K562 (cell line): ENCODE data around the gene COPS6. TPM values are rescaled to one million over a fixed set of nuclear protein-coding genes. Genes with fewer than 3 reads are reported as not detected.

Source experiments
- ATF2 ChIP-seq: sonication (generic); formaldehyde crosslinking; IDR thresholded peaks from 2 replicates; pipeline ENCODE4 v1.8.1; 2022; ENCODE audit warnings: missing genetic modification reagents
- FOXJ3 ChIP-seq: sonication (generic); formaldehyde crosslinking; IDR thresholded peaks from 2 replicates; pipeline ENCODE4 v1.4.0; 2020; ENCODE audit warnings: mild to moderate bottlenecking, missing genetic modification reagents
- GABPA ChIP-seq: fragments of 200-800 bp; sonication (Bioruptor generic); conservative IDR thresholded peaks from 2 replicates; pipeline ENCODE4 v1.6.1; 2016; ENCODE audit warnings: low read depth, missing genetic modification characterization, missing compliant biosample characterization
- GMEB1 ChIP-seq: fragments of 250-450 bp; sonication (Bioruptor Pico); IDR thresholded peaks from 2 replicates; pipeline ENCODE4 v1.4.0; 2020; ENCODE audit warnings: mild to moderate bottlenecking
- HCFC1 ChIP-seq: IDR thresholded peaks from 2 replicates; pipeline ENCODE4 v1.6.1; 2012; ENCODE audit warnings: low read depth, low read length, improper control_type of control experiment
- HNRNPUL1 ChIP-seq: fragments of 200-400 bp; formaldehyde crosslinking; IDR thresholded peaks from 2 replicates; pipeline ENCODE4 v1.6.1; 2017; ENCODE audit warnings: low read length
- HOXB6 ChIP-seq: fragments of 250-450 bp; sonication (Bioruptor Pico); IDR thresholded peaks from 2 replicates; pipeline ENCODE4 v1.5.1; 2022; ENCODE audit warnings: mild to moderate bottlenecking, borderline replicate concordance
- JUNB ChIP-seq: fragments of 450-650 bp; formaldehyde crosslinking; conservative IDR thresholded peaks from 2 replicates; pipeline ENCODE4 v1.4.0; 2020; ENCODE audit warnings: mild to moderate bottlenecking
- KDM2B ChIP-seq: fragments of 250-450 bp; sonication (Bioruptor Pico); IDR thresholded peaks from 2 replicates; pipeline ENCODE4 v1.8.0; 2021; ENCODE audit warnings: mild to moderate bottlenecking, moderate library complexity
- KHSRP ChIP-seq: fragments of 450-650 bp; IDR thresholded peaks from 2 replicates; pipeline ENCODE4 v1.6.1; 2017
- MCM5 ChIP-seq: fragments of 450-650 bp; IDR thresholded peaks from 2 replicates; pipeline ENCODE4 v1.6.1; 2016; ENCODE audit warnings: low read depth
- MYBL2 ChIP-seq, 2 experiments: fragments of 450-650 bp in 1 of 2; sonication (generic) in 1 of 2; formaldehyde crosslinking in 1 of 2; IDR thresholded peaks; 2 replicates each; pipeline versions ENCODE4 v1.6.1 to v1.8.1; 2017 to 2022; ENCODE audit warnings: borderline replicate concordance in 1 of 2, inconsistent platforms in 1 of 2, low read depth in 1 of 2, mild to moderate bottlenecking in 1 of 2, missing genetic modification reagents in 1 of 2, moderate library complexity in 1 of 2
- RBM15 ChIP-seq: fragments of 200-400 bp; formaldehyde crosslinking; IDR thresholded peaks from 2 replicates; pipeline ENCODE4 v1.6.1; 2018; ENCODE audit warnings: mild to moderate bottlenecking, low read length, moderate library complexity; ENCODE audit not compliant: insufficient read depth
- RNF2 ChIP-seq: sonication (generic); IDR thresholded peaks from 2 replicates; pipeline ENCODE4 v1.6.1; 2016
- STAG1 ChIP-seq: sonication (generic); formaldehyde crosslinking; IDR thresholded peaks from 2 replicates; pipeline ENCODE4 v1.5.0; 2020; ENCODE audit warnings: missing genetic modification reagents, borderline replicate concordance
- TAF1 ChIP-seq: IDR thresholded peaks from 2 replicates; pipeline ENCODE4 v1.6.1; 2011; ENCODE audit warnings: mild to moderate bottlenecking, low read length, moderate library complexity; ENCODE audit not compliant: insufficient read depth, control insufficient read depth, severe bottlenecking; ENCODE audit errors: extremely low read depth
- TAF9B ChIP-seq: fragments of 450-650 bp; IDR thresholded peaks from 2 replicates; pipeline ENCODE4 v1.6.1; 2018; ENCODE audit warnings: mild to moderate bottlenecking; ENCODE audit not compliant: partially characterized antibody
- TAL1 ChIP-seq: fragments of 450-650 bp; IDR thresholded peaks from 2 replicates; pipeline ENCODE4 v1.6.1; 2016; ENCODE audit warnings: mild to moderate bottlenecking
- TRIM24 ChIP-seq, 2 experiments: fragments of 450-650 bp; IDR thresholded peaks; 2 replicates each; pipeline ENCODE4 v1.6.1; 2016
- ZBTB2 ChIP-seq: fragments of 450-650 bp; IDR thresholded peaks from 2 replicates; pipeline ENCODE4 v1.6.1; 2016; ENCODE audit warnings: antibody characterized with exemption
- ZNF174 ChIP-seq: fragments of 250-450 bp; sonication (Bioruptor Pico); IDR thresholded peaks from 2 replicates; pipeline ENCODE4 v1.4.0; 2020; ENCODE audit warnings: mild to moderate bottlenecking
- ZNF347 ChIP-seq: fragments of 450-650 bp; formaldehyde crosslinking; IDR thresholded peaks from 2 replicates; pipeline ENCODE4 v1.4.0; 2020; ENCODE audit warnings: low read depth, mild to moderate bottlenecking, moderate library complexity
- ZNF384 ChIP-seq: IDR thresholded peaks from 2 replicates; pipeline ENCODE4 v1.6.1; 2012; ENCODE audit warnings: low read depth, low read length, improper control_type of control experiment
- ZNF511 ChIP-seq: sonication (generic); formaldehyde crosslinking; IDR thresholded peaks from 2 replicates; pipeline ENCODE4 v1.8.0; 2022; ENCODE audit warnings: mild to moderate bottlenecking, missing genetic modification reagents
- polyA plus RNA-seq, 8 experiments: library from polyadenylated mRNA; depleted of rRNA in 4 of 8; stranded (reverse) in 5 of 8; unstranded in 3 of 8; fragments of >200 nt; fragmentation: Nextera tagmentation in 2 of 8; fragmentation: Illumina TruSeq in 1 of 8; extraction: Ambion mirVana in 2 of 8; extraction: Trizol in 1 of 8; gene quantifications; 2 replicates each; pipeline versions ENCODE4 v1.2.1 to v1.2.3, GENCODE V29; 2011 to 2014; ENCODE audit warnings: inconsistent platforms in 1 of 8, missing spikeins in 1 of 8
- total RNA-seq, 7 experiments: library from RNA; depleted of rRNA in 6 of 7; stranded (reverse); fragments of >200 nt in 6 of 7; fragmentation: Illumina TruSeq in 2 of 7; extraction: Trizol in 2 of 7; gene quantifications; 2 replicates each; pipeline versions ENCODE4 v1.2.1 to v1.2.3, GENCODE V29; 2011 to 2021; ENCODE audit warnings: low replicate concordance in 1 of 7

COPS6 gene
- total and polyA plus RNA-seq, 9 of the 15 experiments (the other 6 are each of a cell fraction or from before 2014, with no cell fraction given): 63.0 to 331 (median 168) TPM

- TF ChIP-seq GMEB1 (CRISPR knock-in tag): peak; percentile 50
- peak; percentile 57; the same call in 1 of the 2 replicates for TF ChIP-seq GABPA (tag)
- peak; percentile 100 for TF ChIP-seq TAF9B
- peak; percentile 100 for TF ChIP-seq TAF1
- TF ChIP-seq HNRNPUL1: no peak
- no peak for TF ChIP-seq ATF2 (CRISPR knock-in tag)
- TF ChIP-seq KDM2B (CRISPR knock-in tag): no peak
- peak; percentile 77 for TF ChIP-seq ZNF511 (CRISPR knock-in tag)
- no peak for TF ChIP-seq KHSRP
- TF ChIP-seq HCFC1: peak; percentile 67
- TF ChIP-seq MCM5: no peak
- no peak; the same call in 1 of the 2 replicates for TF ChIP-seq ZNF174
- TF ChIP-seq ZBTB2: peak; percentile 99
- no peak for TF ChIP-seq FOXJ3
- TF ChIP-seq JUNB (CRISPR knock-in tag): 0 out of 2 replicates have a peak, but pooled peaks have one; percentile 10
- TF ChIP-seq HOXB6: 0 out of 2 replicates have a peak, but pooled peaks have one; percentile 63
- no peak for TF ChIP-seq TAL1
- TF ChIP-seq ZNF347 (CRISPR knock-in tag): peak; percentile 71; the same call in 1 of the 2 replicates
- no peak for TF ChIP-seq STAG1 (CRISPR knock-in tag)
- TF ChIP-seq MYBL2 (IDR thresholded peaks at IDR 0.05; ENCODE audit: low read depth): no peak
- no peak for TF ChIP-seq MYBL2 (CRISPR knock-in tag; IDR thresholded peaks at IDR 0.05; ENCODE audit: borderline replicate concordance)
- no peak for TF ChIP-seq TRIM24 (IDR thresholded peaks at IDR 0.05)
- TF ChIP-seq RBM15: no peak
- TF ChIP-seq ZNF384: no peak
- peak; percentile 63; the same call in 1 of the 2 replicates for TF ChIP-seq RNF2
Measured at GRCh38 chr7:100119072-100119969, 30.6 kb downstream of the COPS6 start, which contains the start of the genes CNPY4 and TAF6 (continued).
